Loucy (cell line): ENCODE results near the gene TRHDE.
A peak's percentile ranks its signal among the peaks of the same experiment; 100 is the strongest.

Experiments used
- H2AFZ ChIP-seq: fragments of 200-600 bp; sonication (generic); 2 replicates; pipeline ENCODE4 v1.6.0; 2016; ENCODE audit warnings: antibody characterized with exemption, mild to moderate bottlenecking, low read length, moderate library complexity
- H3F3A ChIP-seq: fragments of 200-600 bp; 2 replicates; pipeline ENCODE4 v1.6.0; 2016; ENCODE audit warnings: antibody characterized with exemption, low read depth, mild to moderate bottlenecking
- H3K27me3 ChIP-seq: fragments of 200-600 bp; sonication (generic); 2 replicates; pipeline ENCODE4 v1.6.1; 2014; ENCODE audit warnings: low read length, mild to moderate bottlenecking; ENCODE audit not compliant: insufficient read depth, poor library complexity, severe bottlenecking
- H3K36me3 ChIP-seq: fragments of 200-600 bp; sonication (generic); 2 replicates; pipeline ENCODE4 v1.6.1; 2016; ENCODE audit warnings: low read length; ENCODE audit not compliant: insufficient read depth
- H3K4me1 ChIP-seq: fragments of 200-600 bp; sonication (generic); 2 replicates; pipeline ENCODE4 v1.5.1; 2014; ENCODE audit warnings: low read length, mild to moderate bottlenecking; ENCODE audit not compliant: insufficient read depth, poor library complexity, severe bottlenecking
- H3K4me2 ChIP-seq: fragments of 200-600 bp; sonication (generic); 2 replicates; pipeline ENCODE4 v1.6.0; 2014; ENCODE audit warnings: antibody characterized with exemption, low read length, low read depth, mild to moderate bottlenecking; ENCODE audit not compliant: poor library complexity, severe bottlenecking
- H3K4me3 ChIP-seq: fragments of 200-600 bp; sonication (generic); 2 replicates; pipeline ENCODE4 v1.5.1; 2014; ENCODE audit warnings: low read length, mild to moderate bottlenecking, mixed read lengths; ENCODE audit not compliant: poor library complexity, severe bottlenecking
- H3K79me2 ChIP-seq: fragments of 200-600 bp; sonication (generic); 2 replicates; pipeline ENCODE4 v1.6.1; 2014; ENCODE audit warnings: low read length; ENCODE audit not compliant: insufficient read depth
- H3K9ac ChIP-seq: fragments of 200-600 bp; sonication (generic); 2 replicates; pipeline ENCODE4 v1.6.0; 2014; ENCODE audit warnings: mild to moderate bottlenecking, low read depth, low read length, moderate library complexity; ENCODE audit not compliant: poor library complexity, severe bottlenecking
- H3K9me2 ChIP-seq: fragments of 200-600 bp; sonication (generic); replicated peaks from 2 replicates; pipeline ENCODE4 v1.6.1; 2016; ENCODE audit warnings: low read depth, low read length, mixed read lengths
- H3K9me3 ChIP-seq: fragments of 200-600 bp; sonication (generic); 2 replicates; pipeline ENCODE4 v1.6.1; 2014; ENCODE audit warnings: mild to moderate bottlenecking, antibody characterized with exemption, low read length, low read depth; ENCODE audit not compliant: insufficient read depth
- H4K20me1 ChIP-seq: fragments of 200-600 bp; sonication (generic); 2 replicates; pipeline ENCODE4 v1.6.0; 2014; ENCODE audit warnings: antibody characterized with exemption, low read length, mild to moderate bottlenecking; ENCODE audit not compliant: insufficient read depth, poor library complexity, severe bottlenecking
- CTCF ChIP-seq: fragments of 200-600 bp; sonication (generic); conservative IDR thresholded peaks from 2 replicates; pipeline ENCODE4 v1.5.1; 2014; ENCODE audit warnings: mild to moderate bottlenecking, antibody characterized with exemption, low read length
- EZH2phosphoT487 ChIP-seq: fragments of 200-600 bp; IDR thresholded peaks from 2 replicates; pipeline ENCODE4 v1.6.1; 2018; ENCODE audit warnings: antibody characterized with exemption, mild to moderate bottlenecking, moderate library complexity, borderline replicate concordance

Gene TRHDE

DNA sequence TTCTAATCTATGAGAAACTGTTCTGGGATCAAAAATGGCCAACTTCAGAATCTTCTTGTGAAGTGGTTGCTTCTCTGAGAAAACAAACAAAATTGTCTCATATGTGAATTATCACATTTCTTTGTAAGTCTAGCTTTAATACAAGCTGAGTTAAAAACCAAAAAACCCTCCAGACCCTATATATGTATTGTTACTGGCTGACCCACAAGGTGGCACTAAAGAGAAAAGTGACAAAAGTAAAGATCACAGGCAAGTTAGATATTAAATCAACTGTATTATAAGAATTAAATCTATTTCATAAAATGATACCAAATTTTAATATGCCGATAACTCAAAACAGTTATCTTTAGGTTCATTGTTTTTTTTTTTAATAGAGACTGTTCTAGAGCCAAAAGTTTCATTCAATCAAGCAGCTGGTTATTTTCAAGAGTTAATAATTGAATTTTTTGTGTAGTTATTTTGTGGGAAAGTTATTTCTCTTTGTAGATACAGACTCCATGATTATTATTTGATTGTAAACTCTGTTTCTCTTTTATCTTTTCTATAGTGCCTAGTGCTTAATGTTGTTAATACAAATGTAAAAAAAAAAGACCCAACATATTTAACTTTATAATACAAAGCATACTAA is 7.5 kb upstream of the TRHDE start:
- no peak for TF ChIP-seq EZH2phosphoT487
- TF ChIP-seq CTCF: peak; percentile 64
- Histone ChIP-seq H3K4me2 (no peak overlapping the region), H3K79me2 (no peaks in the 10 kb centered on the region), H3F3A (no peaks in the 10 kb centered on the region), H3K4me1 (no peaks in the 10 kb centered on the region), H3K4me3 (no peak overlapping the region), H3K9me2 (no peaks in the 10 kb centered on the region), H3K9me3 (no peaks in the 10 kb centered on the region), H3K9ac (no peak overlapping the region), H3K27me3 (no peaks in the 10 kb centered on the region), H4K20me1 (no peaks in the 10 kb centered on the region), H2AFZ (no peak overlapping the region), H3K36me3 (no peaks in the 10 kb centered on the region)

GRCh38 chr12:72267974-72268373 is 4.2 kb upstream of the TRHDE start:
- Histone ChIP-seq H3K9ac (no peak overlapping the region), H4K20me1 (no peaks in the 10 kb centered on the region), H3K4me1 (no peaks in the 10 kb centered on the region), H3K9me2 (no peaks in the 10 kb centered on the region), H3K79me2 (no peaks in the 10 kb centered on the region), H2AFZ (no peak overlapping the region), H3K4me3 (no peak overlapping the region), H3K27me3 (no peaks in the 10 kb centered on the region), H3K36me3 (no peaks in the 10 kb centered on the region), H3K9me3 (no peaks in the 10 kb centered on the region), H3K4me2 (no peak overlapping the region), H3F3A (no peaks in the 10 kb centered on the region)
- TF ChIP-seq CTCF: peak; percentile 17; the same call in 1 of the 2 replicates
- TF ChIP-seq EZH2phosphoT487: no peak

DNA sequence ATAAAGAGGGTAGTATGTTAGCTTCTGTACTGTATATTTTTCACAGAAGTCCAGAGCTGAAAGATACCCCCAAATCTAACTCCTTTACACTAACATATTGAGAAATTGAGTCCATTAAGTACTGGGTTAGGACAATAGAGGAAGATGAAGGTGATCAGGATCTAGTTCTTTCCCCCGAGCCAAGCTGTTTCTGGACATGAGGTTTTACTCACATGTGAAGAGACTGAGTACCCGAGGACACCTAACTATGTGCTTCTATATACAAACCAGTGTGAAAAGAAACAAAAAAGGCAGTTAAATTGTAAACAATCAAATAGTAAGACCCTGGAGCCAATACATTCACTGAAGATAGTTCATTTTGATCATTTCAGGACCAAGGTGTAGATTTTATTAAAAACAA is 3.8 kb upstream of the TRHDE start:
- Histone ChIP-seq H3K9me3 (no peaks in the 10 kb centered on the region), H3K4me3 (no peak overlapping the region), H3K27me3 (no peaks in the 10 kb centered on the region), H3K36me3 (no peaks in the 10 kb centered on the region), H3K9ac (no peak overlapping the region), H3K4me2 (no peak overlapping the region), H4K20me1 (no peaks in the 10 kb centered on the region), H3K9me2 (no peaks in the 10 kb centered on the region), H3K79me2 (no peaks in the 10 kb centered on the region), H3F3A (no peaks in the 10 kb centered on the region), H2AFZ (no peak overlapping the region), H3K4me1 (no peaks in the 10 kb centered on the region)
- no peak for TF ChIP-seq EZH2phosphoT487
- TF ChIP-seq CTCF: no peak
